Myocyte (in vitro differentiated cells): ENCODE data around the gene PROK1. TPM values are rescaled to one million over a fixed set of nuclear protein-coding genes. Genes with fewer than 3 reads are reported as not detected.

Experiments used
- total RNA-seq: library from RNA; depleted of rRNA; stranded (reverse); fragments of >200 nt; gene quantifications from 2 replicates; pipeline ENCODE4 v1.2.3, GENCODE V29; 2014

Gene PROK1
- total RNA-seq, 1 donor from 2014 or later: not detected

Other genes starting within 250 kb of the PROK1 start
- 3.6 and 9.5 TPM in 2 replicates for gene KCNC4, start 240.8 kb upstream of the PROK1 start, total RNA-seq
- gene RBM15, start 111.8 kb upstream of the PROK1 start, total RNA-seq: 32.2 and 34.7 TPM in 2 replicates
- 26.9 and 38.2 TPM in 2 replicates for gene SLC16A4, start 60.1 kb upstream of the PROK1 start, total RNA-seq
- gene LAMTOR5, start 43.5 kb upstream of the PROK1 start, total RNA-seq: 102 TPM in 2 replicates
- gene KCNA10, start 68.0 kb downstream of the PROK1 start, total RNA-seq: 0.42 TPM in 1 of 2 replicates, not detected in the other
- gene KCNA2, start 155.2 kb downstream of the PROK1 start, total RNA-seq: 0.10 TPM in 1 of 2 replicates, not detected in the other
- gene KCNA3, start 223.8 kb downstream of the PROK1 start, total RNA-seq: not detected in 2 replicates